ENCODE results near the gene CLDN8.

CLDN8 gene

DNA sequence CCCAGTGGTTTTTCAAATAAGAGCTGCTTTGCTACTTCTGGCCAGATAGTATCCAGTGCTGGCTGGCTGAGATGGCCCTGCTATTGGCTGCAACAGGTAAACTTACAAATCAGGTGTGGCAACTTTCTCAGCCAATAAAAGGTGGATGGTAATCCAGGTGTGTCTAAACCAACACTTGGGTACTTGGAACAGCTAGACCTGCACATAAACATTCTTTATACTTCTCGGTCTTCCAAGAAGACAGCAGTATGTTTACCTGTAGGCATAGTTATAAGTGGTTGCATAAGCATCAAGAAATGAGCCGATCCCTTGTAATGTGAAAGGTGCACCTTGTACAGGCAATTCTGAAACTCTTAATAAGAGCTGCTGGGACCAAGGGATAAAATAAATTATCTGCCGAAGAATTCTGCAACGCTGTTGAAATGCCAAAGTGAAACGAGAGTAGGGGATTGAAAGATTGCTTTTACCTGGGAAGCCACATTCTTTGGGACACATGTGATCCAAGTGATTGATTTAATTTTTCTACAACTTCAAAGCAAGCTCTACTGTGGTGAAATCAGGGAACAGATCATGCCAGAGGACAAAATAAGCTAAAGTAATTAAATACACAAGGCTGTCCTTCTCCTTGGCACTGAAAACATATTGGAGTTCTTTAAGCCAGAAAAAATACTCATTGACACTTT lies at the start of gene CLDN8:
CLDN8 (minus strand) TSS at position 57 of the 683 bp plus-strand sequence. CDS start 172 bp downstream, outside the sequence.
- DNase-seq (ENCODE audit: low read depth, low spot score) = no peak

DNA sequence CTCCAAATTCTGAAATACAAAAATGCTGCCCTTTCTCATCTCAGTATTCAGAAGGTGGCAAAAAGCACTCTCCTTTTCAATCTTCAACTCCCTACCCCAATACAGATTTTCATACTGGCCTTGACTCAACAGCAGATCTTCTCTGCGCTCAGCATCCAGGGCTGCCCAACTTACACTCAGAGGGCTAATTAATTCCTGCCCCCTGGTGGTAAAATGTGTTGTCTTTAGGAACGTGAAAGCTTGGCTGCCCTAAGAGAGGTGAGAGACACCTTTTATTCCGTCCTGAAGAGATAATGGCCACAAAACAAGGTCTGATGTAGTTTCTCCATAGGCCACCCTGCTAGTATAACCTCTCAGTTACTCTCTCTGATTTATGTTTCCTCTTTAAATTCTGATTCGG lies 41.9 kb upstream of the CLDN8 start:
- DNase-seq (ENCODE audit: low read depth, low spot score) = no peak

DNA sequence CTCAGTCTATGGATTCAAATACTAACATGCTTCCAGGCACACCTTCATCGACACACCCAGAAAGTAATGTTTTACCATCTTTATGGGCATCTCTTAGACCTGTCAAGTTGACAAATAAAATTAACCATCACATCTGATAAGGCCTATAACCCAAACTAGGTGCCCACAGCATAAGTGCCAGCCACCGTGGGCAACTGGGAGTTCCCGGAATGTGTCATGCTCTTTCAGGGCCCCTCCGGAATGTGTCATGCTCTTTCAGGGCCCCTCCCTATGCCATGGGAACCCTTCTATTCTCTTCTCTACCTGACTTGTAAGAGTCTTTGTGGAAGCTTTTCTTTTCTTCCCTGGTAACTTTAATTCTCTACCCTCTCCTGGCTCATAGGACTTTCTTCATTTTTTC lies 40.2 kb upstream of the CLDN8 start:
- DNase-seq (ENCODE audit: low read depth, low spot score) = no peak

DNA sequence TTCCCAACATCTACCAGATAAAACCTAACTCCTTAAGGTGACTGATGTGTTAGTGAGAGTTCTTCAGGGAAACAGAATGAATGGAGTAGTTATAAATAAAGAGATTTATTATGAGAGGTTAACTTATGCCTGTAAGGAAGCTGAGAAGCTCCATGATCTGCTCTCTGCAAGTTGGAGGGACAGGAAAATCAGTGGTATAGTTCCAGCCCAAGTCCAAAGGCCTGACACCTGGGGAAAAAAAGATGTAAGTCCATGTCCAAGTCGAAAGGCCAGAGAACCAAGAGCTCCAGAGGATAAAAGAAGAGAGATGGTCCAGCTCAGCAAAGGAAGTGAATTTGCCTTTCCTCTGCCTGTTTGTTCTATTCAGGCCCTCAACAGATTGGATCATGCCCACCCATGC lies 39.8 kb upstream of the CLDN8 start:
- DNase-seq (ENCODE audit: low read depth, low spot score) = no peak

DNA sequence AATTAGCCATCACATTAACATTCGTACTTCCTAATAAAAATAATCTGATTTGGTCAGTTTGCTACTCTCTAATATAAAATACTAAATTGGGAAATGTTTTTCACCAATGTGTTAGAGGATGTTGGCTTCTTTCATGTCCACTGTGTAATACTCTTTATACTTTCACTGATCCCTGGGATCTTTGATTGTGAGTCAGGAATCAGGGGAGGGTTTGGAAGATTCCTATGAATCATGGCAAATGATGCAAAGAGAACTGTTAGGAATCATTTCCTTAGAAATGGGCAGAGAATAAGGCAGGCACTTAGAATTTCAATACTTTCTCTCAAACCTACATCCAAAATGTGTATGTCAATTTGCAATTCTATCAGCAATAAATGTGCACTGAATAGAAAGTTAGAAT lies 35.9 kb upstream of the CLDN8 start:
- no peak for DNase-seq (ENCODE audit: low read depth, low spot score)

DNA sequence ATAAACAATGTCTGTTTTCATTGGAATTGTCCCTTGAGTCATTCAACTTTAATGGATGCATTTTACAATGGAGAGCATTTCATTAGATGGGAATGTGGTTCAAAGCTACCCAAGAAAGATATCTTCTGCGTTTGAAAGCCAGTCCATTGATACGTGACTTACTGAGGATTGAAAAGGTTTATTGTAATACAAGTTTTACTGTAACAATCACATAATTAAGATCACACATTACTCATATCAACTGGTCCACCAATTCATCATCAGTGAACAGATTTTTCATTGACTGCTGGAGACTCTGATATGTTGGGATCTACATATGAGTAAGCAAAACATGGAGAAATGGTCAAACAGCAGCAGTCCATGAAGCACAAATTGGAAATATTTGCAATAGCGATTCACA lies 34.0 kb upstream of the CLDN8 start:
- DNase-seq (ENCODE audit: low read depth, low spot score) = no peak

DNA sequence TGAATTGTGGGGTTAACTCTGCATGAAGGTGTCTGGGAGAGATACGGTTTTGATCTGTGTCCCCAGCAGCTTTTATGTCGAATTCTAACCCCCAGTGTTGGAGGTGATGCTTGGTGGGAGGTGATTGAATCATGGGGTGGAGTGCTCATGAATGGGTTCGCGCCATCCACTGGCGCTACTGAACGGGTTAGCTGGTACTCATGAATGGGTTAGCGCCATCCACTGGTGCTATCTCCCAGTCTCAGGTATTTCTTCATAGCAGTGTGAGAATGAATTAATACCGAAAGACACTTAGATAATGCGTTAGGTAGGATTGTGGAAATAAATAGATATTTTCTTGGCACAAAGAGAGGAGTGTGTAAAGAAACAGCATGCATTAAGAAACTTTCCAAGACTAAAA lies 32.9 kb upstream of the CLDN8 start:
- no peak for DNase-seq (ENCODE audit: low read depth, low spot score)

DNA sequence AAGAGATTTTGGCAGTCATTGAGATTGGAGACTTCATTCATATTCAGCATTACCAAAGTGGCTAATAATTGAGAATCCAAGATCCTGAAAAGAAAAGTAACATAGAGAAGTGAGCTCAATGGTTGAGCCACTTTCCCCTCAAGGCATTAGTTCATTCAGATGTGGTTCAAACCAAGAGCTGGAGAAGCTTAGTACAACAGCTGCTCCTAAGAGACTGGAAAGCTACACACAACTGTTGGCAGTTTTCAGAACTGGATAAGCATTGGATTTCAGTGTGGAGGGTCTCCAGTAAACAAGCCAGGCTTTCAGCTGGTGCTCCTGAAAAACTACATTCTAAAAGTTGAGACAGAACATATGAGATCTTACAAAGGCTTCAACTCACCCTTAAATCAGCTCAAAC lies 29.2 kb upstream of the CLDN8 start:
- DNase-seq (ENCODE audit: low read depth, low spot score) = no peak

DNA sequence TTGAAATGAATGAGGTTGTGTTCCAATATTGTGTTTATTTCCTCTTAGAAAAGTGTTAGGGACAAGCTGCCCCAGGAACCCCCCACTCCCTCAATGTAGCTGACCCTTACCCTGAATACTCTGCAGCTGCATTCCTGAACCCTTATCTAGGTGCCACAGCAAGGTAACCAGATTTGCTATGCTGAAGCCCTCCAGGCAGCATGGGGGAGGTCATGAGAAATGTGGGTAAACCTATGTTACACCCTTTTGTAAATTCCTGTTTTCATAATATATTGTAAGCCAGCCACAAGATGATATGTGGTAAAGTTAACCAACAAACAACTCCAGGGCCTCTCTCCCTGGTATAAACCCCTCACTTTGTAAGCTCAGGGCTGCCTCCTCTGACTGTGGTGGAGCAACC lies 27.8 kb upstream of the CLDN8 start:
- DNase-seq (ENCODE audit: low read depth, low spot score) = no peak

DNA sequence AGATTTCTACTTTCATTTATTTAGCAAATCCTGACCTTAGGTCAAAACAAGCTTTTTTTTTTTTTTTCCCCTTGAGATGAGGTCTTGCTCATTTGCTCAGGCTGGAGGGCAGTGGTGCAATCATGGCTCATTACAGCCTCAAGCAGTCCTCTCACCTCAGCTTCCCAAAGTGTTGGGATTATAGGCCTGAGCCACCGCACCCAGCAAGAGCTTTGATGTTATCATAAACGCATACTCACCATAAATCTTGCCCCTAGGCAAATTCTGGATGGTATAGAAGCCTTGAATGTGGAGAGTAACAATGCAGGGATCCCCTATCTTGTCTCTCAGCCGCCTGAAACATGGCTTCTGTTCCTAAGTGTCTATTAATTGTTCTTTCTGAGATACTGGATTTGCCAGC lies 24.8 kb upstream of the CLDN8 start:
- DNase-seq (ENCODE audit: low read depth, low spot score) = no peak

DNA sequence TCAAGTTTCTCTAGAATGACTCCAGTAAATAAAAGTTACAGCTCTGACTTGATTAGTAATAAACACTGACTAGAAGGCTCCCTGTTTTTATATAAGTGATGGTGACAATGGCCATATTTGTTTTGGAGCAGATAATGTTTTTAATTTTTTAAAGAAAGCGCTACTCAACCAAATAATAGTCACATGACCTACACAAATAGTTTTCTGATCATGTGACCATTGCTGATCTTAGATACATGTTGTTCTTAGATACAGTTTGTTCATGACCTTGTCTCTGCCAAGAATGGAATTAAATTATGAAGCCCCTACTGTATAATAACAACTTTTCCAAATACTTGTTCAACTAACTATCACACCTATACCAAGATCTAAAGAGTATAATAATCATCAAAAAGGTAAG lies 22.3 kb upstream of the CLDN8 start:
- no peak for DNase-seq (ENCODE audit: low read depth, low spot score)

DNA sequence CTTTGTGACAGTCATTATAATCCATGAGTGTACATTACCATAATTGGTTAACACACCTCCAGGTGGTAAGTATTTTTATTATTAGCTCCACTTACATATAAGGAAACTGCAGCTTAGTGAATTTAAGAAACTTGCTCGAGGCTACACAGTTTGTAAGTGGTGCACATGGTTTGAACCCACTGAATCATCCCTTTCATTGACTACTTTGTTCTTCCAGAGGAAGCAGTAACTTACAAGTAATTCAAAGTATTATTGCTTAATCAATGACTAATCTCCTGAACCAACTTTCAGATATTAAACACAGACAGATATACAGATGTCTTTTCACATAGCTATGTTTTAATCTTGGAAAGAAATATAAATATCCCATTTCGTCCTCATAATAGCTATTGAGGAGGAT lies 18.7 kb upstream of the CLDN8 start:
- DNase-seq (ENCODE audit: low read depth, low spot score) = no peak

DNA sequence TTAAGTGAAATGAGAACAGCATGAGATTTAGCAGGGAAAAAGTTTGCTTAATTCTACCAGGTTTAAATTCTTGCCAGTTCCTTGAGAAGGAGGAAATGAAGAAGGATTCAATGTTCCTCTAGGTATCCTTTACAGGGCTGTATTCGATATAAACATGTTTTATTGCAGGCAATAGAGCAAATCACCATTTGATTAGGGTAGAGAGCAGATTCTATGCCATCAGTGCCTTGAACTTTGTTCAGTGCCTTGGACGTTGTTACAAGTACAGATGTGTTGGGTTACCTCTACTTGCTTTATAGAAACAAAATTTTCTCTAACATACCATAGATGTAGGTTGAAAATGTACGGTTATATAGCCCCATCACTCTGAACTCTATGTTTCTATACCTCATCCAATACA lies 18.2 kb upstream of the CLDN8 start:
- no peak for DNase-seq (ENCODE audit: low read depth, low spot score)

DNA sequence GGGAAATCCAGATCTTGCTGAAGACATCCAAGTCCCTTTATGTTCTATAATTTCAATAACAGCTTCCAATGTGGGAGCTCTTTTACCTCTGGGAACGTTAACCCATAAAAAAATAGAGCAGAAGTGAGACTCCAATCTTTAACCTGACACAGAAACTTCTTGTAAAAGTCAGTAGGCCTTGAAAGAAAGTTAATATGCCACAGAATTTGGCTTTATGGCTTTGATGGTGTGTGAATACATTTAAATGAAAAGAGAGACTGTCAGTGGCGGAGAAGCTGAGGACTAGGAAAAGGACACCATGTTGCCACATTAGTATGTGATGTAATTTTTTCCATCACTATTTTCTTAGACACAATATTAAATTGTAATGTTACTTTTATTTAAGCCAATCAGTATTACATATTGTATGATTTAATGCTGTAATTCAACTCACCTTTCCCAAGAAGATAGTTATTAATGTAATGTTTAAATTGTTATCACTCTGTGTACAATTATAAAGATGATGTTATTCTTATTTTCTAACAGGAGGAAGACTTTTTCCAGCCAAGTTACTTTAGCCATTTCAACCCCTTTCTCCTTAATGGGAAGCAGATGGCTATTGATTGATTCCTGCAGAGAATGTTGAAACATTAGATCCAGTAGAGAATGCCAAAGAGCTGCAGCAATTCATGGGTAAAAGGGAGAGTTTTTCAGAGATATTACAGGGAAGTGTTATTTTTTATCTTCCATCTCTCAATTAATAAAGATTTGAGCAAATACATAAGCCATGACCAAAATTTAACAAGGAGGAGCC lies 17.5 kb upstream of the CLDN8 start:
- no peak for DNase-seq (ENCODE audit: low read depth, low spot score)

DNA sequence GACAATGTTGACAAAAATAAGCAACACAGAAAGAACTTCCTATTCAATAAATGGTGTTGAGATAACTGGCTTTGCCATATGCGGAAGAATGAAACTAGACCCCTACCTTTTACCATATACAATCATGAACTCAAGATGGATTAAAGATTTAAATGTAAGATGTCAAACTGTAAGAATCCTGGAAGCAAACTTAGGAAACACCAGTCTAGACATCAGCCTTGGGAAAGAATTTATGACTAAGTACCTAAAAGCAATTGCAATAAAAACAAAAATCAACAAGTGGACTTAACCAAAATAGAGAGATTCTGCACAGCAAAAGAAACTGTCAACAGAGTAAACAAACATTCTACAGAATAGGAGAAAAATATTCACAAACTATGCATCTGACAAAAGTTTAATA lies 16.1 kb upstream of the CLDN8 start:
- no peak for DNase-seq (ENCODE audit: low read depth, low spot score)

DNA sequence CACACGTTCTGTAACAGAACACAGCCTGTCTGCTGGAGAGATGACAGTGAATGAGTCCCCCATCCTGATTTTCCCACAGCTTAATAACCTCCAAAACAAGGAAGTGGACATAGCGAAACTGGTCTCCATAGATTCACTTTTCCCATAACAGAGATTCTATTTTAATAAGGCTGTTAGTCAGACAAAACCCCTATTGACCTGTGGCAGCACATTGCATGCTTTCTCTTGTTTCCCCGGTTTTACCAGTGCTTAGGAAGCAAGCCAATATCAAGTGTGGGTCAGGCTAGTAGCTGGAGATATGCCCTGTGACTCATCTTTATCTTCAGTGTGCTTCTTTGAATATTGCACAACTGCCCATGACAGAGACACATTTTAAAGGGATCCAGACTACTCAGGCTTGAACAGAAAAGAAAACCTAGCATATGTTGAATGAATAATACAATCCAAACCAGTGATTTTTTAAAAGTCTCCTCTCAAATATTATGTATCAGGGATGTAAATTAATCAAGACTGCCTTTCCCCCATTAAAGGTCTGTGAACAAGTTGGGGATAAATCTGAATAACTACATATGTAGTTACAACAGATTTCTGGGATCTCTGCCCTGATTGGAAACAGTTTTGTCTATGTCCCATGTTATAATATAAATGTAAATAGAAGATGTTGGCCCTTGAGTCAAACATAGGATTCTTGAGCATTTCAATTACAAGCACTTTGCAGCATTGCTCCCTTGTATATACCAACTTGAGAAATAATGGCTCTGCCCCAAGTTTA lies 11.9 kb upstream of the CLDN8 start:
- DNase-seq (ENCODE audit: low read depth, low spot score) = no peak

DNA sequence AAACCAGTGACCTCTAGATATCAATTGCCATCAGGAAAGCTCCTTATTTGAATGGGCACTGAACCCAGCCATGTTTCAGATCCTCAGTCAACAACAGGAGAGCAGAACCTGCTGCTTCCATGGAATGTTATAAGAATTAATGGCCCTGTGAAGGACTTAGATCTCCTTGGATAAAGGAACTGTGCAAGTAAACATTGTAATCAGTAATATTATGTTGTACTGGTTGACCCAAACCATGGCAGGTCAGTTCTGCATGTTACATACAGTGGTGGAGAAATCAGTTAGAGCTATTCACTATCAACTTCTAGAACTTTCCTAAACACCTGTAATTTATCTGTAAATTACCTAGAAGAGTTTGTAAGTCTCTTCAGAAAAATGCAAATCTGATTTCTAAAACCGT lies 11.2 kb upstream of the CLDN8 start:
- DNase-seq (ENCODE audit: low read depth, low spot score) = no peak

DNA sequence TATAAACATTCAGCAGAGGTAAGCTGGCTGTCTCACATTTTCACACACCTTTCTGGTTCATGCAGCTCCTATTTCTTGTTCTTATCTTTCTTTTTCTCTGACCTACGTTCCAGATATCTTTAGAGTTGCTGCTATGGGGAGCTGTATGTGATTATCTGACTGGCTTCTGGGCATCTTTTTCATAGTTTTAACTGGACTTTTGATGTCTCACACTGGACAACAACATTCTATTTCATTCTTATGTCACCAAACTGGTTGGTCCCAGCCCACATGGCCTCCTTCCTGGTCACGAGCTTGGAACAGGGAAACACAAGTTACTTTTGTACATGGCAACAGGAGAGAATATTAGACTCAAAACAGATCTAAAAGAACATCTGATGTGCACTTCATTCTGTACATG lies 7.7 kb upstream of the CLDN8 start:
- DNase-seq (ENCODE audit: low read depth, low spot score) = no peak

DNA sequence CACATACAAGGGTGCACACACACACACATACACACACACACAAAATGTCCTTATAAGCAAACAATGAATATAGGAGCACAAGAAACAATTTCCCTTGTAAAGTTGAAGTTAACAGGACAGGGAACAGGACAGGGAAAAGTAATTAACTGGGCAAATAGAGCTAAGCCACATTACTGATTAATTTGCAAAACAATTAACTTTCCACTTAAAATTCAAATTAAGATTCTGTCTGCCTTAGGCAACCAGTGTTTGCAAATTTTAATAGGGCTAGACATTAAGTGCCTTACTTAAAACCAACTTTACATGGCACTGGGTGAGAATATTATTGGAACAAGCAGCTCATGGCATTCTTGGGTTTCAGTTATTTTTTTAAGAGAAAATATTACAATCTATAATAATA lies 6.8 kb upstream of the CLDN8 start:
- DNase-seq (ENCODE audit: low read depth, low spot score) = no peak

DNA sequence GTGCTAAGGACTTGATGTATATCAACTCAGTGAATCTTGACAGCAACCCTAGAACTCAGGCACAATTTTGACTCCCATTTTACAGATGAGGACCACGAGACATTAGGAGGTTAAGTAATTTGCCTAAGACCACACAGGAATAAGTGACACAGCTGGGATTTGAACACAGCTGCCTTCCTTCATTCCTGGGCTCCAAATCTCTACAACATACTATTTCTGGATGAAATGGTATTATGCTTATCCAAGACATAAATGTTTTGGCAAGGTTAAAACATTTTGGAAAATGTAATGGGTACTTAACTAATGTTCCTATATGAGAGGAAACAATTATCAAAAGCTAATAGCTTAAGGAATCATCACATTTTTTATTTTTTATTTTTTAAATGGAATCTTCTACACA lies 4.8 kb downstream of the CLDN8 start:
- DNase-seq (ENCODE audit: low read depth, low spot score) = no peak

DNA sequence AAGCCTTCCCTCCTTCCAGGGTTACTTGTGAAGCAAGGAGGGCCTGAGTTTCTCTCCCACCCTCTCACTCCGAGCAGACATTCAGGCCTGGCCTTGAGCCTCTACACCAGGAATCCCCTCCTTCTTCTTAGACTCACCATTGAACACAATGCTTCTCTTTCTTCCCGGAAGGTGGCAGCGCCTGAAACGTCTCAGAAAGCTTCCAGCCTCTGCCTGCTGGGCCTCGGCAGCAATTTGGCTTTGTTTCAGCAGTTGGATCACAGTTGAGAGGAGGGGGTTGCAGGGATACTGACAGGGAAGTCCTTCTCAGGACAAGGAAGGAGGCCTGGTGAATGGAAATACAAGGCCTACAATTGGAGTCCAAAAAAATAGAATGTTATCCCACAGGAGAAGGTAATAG lies 6.3 kb downstream of the CLDN8 start:
- DNase-seq (ENCODE audit: low read depth, low spot score) = no peak

DNA sequence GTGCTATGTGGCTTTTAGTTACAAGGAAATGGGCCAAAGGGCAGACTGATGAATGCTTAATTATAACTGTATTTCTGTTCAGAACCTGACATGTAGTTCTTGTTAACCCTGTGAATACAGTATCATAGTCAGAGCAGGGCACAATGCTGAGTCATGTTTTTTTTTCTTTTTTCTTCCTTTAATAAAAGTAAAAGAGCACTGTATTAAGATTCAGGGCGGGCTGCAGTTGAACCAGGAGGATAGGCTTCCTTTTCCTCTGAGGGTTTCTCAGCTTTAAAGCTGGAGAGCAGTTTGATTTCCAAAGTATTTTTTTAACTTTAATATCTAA lies 8.7 kb downstream of the CLDN8 start:
- no peak for DNase-seq (ENCODE audit: low read depth, low spot score)
